DOHH2 (cell line): ENCODE measurements around the gene CSPG5.

Experiments
- H3F3A ChIP-seq: fragments of 200-600 bp; sonication (generic), shearing (Covaris generic); 2 replicates; pipeline ENCODE4 v1.6.0; 2016; ENCODE audit warnings: antibody characterized with exemption, mild to moderate bottlenecking; ENCODE audit not compliant: control insufficient read depth, insufficient read depth
- H3K27ac ChIP-seq: fragments of 200-600 bp; sonication (generic); 2 replicates; pipeline ENCODE4 v1.5.1; 2014; ENCODE audit warnings: low read depth, mild to moderate bottlenecking, low read length, moderate library complexity
- H3K27me3 ChIP-seq: fragments of 200-600 bp; sonication (generic); 2 replicates; pipeline ENCODE4 v1.6.1; 2014; ENCODE audit warnings: mild to moderate bottlenecking, low read length, mixed read lengths; ENCODE audit not compliant: control insufficient read depth
- H3K36me3 ChIP-seq: fragments of 200-600 bp; sonication (generic); 2 replicates; pipeline ENCODE4 v1.6.1; 2014; ENCODE audit warnings: mild to moderate bottlenecking, low read length, moderate library complexity, mixed read lengths; ENCODE audit not compliant: control insufficient read depth
- H3K4me1 ChIP-seq: fragments of 200-600 bp; sonication (generic); 2 replicates; pipeline ENCODE4 v1.6.1; 2014; ENCODE audit warnings: mild to moderate bottlenecking, low read length, mixed read lengths; ENCODE audit not compliant: control insufficient read depth
- H3K4me2 ChIP-seq: fragments of 200-600 bp; sonication (generic); 2 replicates; pipeline ENCODE4 v1.6.0; 2014; ENCODE audit warnings: mild to moderate bottlenecking, low read length, moderate library complexity
- H3K4me3 ChIP-seq: fragments of 200-600 bp; sonication (generic); 2 replicates; pipeline ENCODE4 v1.5.1; 2014; ENCODE audit warnings: mild to moderate bottlenecking, low read length, mixed read lengths
- H3K79me2 ChIP-seq: fragments of 200-600 bp; sonication (generic); 2 replicates; pipeline ENCODE4 v1.6.1; 2014; ENCODE audit warnings: mild to moderate bottlenecking, low read length, mixed read lengths; ENCODE audit not compliant: control insufficient read depth
- H3K9me2 ChIP-seq: fragments of 200-600 bp; sonication (generic); replicated peaks from 2 replicates; pipeline ENCODE4 v1.6.1; 2014; ENCODE audit warnings: mild to moderate bottlenecking, low read length, mixed read lengths; ENCODE audit not compliant: control insufficient read depth
- H3K9me3 ChIP-seq: fragments of 200-600 bp; sonication (generic); 2 replicates; pipeline ENCODE4 v1.6.1; 2014; ENCODE audit warnings: antibody characterized with exemption, low read length, mixed read lengths; ENCODE audit not compliant: control insufficient read depth, insufficient read depth
- H4K20me1 ChIP-seq: fragments of 200-600 bp; sonication (generic); 2 replicates; pipeline ENCODE4 v1.6.0; 2014; ENCODE audit warnings: low read depth, mild to moderate bottlenecking, antibody characterized with exemption, low read length, moderate library complexity; ENCODE audit not compliant: control insufficient read depth, insufficient read depth
- CTCF ChIP-seq: fragments of 200-600 bp; sonication (generic); IDR thresholded peaks from one replicate; pipeline ENCODE4 v1.5.1; 2014; ENCODE audit warnings: antibody characterized with exemption, mild to moderate bottlenecking, low read depth, low read length; ENCODE audit not compliant: poor library complexity, severe bottlenecking
- EZH2phosphoT487 ChIP-seq: fragments of 200-600 bp; sonication (generic); IDR thresholded peaks from 2 replicates; pipeline ENCODE4 v1.6.1; 2017; ENCODE audit warnings: borderline replicate concordance, mild to moderate bottlenecking, antibody characterized with exemption, low read length, moderate library complexity, mixed read lengths

CSPG5 gene

GRCh38 chr3:47536967-47537366 lies 41.7 kb downstream of the CSPG5 start:
- Histone ChIP-seq H3K9me2 (no peaks in the 10 kb centered on the region), H3K4me1 (no peaks in the 10 kb centered on the region), H4K20me1 (no peaks in the 10 kb centered on the region), H3K79me2 (no peaks in the 10 kb centered on the region), H3K36me3 (no peaks in the 10 kb centered on the region), H3K27me3 (peaks cover 13% of the 10 kb centered on the region), H3F3A (no peaks in the 10 kb centered on the region), H3K4me2 (no peak overlapping the region), H3K9me3 (no peaks in the 10 kb centered on the region), H3K27ac (no peak overlapping the region), H3K4me3 (no peak overlapping the region)
- no peak for TF ChIP-seq EZH2phosphoT487
- no peak for TF ChIP-seq CTCF

GRCh38 chr3:47536221-47536891 lies 42.3 kb downstream of the CSPG5 start:
- H3K4me2 ChIP-seq, result no peak overlapping the region
- no peak overlapping the region for H3K4me3 ChIP-seq
- no peaks in the 10 kb centered on the region for H4K20me1 ChIP-seq
- no peaks in the 10 kb centered on the region for H3K4me1 ChIP-seq
- peaks cover 9% of the 10 kb centered on the region for H3K27me3 ChIP-seq
- no peaks in the 10 kb centered on the region for H3K79me2 ChIP-seq
- TF ChIP-seq CTCF (no peak), EZH2phosphoT487 (no peak)
- H3K9me3 ChIP-seq, result no peaks in the 10 kb centered on the region
- no peaks in the 10 kb centered on the region for H3F3A ChIP-seq
- H3K9me2 ChIP-seq, result no peaks in the 10 kb centered on the region
- no peaks in the 10 kb centered on the region for H3K36me3 ChIP-seq
- no peak overlapping the region for H3K27ac ChIP-seq

- TF ChIP-seq EZH2phosphoT487, result no peak
- no peak for TF ChIP-seq CTCF
- Histone ChIP-seq H3F3A (no peaks in the 10 kb centered on the region), H3K79me2 (no peaks in the 10 kb centered on the region), H3K4me2 (no peak overlapping the region), H3K9me3 (no peaks in the 10 kb centered on the region), H3K4me1 (no peaks in the 10 kb centered on the region), H3K4me3 (no peak overlapping the region), H3K9me2 (no peaks in the 10 kb centered on the region), H4K20me1 (no peaks in the 10 kb centered on the region), H3K36me3 (no peaks in the 10 kb centered on the region), H3K27ac (no peak overlapping the region), H3K27me3 (no peaks in the 10 kb centered on the region; the same call in none of the 2 replicates)
Measured at GRCh38 chr3:47533996-47534454, 44.6 kb downstream of the CSPG5 start.
